HS-5 (cell line): ENCODE measurements around the gene CCL22.
"Not testable (repeated sequence)": the region's sequence is repeated elsewhere in the genome, so short reads cannot be mapped to it uniquely, and the experiment has no call there.

Experiments
- DNase-seq: peaks from one replicate; pipeline ENCODE4 v3.0.0-alpha.2; 2012; ENCODE audit warnings: low read depth

CCL22 gene

DNA sequence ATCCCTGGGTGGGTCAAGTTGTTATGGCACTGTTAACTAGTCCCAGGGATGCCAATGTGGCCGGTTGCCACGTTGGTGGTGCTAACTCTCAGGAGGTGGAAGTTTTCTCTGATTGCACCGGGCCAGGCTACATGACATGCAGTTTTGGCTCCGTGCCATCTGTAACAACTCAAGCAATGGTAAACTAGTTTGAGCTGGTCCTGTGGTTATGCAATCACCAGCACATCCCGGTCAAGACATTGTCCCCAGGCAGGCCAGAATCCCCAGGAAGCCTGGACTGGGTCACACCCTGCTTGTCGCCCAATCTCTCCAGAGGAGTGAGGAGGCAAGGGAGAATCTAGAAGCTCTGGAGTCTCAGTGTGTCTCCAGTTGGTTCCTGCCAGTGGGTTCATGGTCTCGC lies 35.9 kb downstream of the CCL22 start:
- no peak for DNase-seq

DNA sequence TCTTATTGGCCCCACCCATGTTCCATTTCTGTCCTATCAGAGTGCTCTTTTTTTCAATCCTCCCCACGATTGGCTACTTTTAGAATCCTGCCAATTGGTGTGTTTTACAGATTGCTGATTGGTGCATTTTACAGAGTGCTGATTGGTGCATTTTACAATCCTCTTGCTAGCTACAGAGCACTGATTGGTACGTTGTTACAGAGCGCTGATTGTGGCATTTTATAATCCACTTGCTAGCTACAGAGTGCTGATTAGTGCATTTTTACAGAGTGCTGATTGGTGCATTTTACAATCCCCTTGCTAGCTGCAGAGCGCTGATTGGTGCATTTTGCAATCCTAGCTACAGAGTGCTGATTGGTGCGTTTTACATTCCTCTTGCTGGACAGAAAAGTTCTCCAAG lies 36.4 kb downstream of the CCL22 start:
- no peak for DNase-seq

DNA sequence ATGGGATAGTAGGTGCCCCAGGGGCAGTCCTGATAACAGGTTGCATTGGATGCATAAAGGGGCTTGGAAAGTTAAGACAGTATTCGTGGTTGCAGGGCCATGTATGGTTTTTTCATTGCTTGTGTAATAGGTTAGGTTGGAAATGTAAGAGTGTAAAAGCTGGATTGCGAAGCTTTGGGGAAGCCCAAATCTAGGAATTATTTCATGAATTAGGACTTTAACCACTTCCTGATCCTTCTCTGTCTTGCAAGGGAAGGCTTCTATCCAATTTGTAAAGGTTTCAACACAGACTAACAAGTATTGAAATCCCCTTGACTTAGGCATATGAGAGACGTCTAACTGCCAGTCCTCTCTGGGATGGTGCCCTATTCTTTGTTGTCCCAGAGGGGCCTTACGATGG lies 38.2 kb downstream of the CCL22 start:
- DNase-seq, result no peak

DNA sequence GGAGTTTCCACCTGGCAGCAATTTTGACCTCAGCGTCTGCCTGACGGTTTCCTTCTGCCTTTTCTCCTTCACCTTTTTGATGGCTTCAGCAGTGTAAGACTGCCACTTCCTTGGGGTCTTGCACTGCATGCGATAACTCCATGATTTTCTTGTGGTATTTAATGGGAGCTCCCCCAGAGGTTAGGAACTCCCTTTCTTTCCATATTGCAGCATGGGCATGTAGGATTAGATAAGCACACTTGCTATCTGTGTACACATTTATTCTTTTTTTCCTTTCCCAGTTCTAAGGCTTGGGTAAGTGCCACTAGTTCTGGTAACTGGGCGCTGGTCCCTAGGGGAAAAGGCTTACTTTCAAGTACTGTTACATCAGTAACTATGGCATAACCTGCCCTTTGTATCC lies 38.9 kb downstream of the CCL22 start:
- DNase-seq, result not testable (repeated sequence)

DNA sequence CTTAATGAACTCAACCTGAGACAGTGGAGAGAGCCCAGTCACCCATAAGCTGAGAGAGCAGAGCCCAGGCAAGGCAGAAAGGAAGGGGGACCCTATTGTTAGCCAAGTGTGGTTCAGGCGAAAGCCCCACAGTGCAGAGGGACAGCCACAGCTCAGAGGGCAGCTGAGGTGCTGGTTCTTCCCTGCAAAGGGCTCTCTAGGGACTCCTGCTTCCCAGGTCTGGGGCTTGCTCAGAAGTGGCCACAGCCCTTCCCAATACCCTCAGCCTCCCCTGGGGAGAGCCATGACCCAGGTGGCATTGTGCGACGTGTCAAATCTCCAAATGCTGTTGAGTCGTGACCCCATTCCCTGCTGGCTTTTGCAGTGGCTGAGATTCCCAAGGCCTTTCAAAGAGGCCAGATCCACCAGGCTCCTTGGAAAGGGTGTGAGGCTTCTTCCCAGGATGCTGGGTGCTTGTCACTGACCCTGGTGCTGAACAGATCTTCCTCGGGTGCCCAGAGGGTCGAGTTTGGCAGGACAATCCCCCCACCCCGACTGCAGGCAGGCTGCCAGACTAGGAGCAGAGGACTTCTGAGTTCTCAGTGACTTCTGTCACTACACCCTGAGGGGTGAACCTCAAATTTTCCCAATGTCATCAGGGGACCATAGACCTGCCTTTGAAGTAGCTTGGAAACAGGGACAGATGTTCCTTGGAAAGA lies 43.5 kb downstream of the CCL22 start:
- DNase-seq, result no peak

DNA sequence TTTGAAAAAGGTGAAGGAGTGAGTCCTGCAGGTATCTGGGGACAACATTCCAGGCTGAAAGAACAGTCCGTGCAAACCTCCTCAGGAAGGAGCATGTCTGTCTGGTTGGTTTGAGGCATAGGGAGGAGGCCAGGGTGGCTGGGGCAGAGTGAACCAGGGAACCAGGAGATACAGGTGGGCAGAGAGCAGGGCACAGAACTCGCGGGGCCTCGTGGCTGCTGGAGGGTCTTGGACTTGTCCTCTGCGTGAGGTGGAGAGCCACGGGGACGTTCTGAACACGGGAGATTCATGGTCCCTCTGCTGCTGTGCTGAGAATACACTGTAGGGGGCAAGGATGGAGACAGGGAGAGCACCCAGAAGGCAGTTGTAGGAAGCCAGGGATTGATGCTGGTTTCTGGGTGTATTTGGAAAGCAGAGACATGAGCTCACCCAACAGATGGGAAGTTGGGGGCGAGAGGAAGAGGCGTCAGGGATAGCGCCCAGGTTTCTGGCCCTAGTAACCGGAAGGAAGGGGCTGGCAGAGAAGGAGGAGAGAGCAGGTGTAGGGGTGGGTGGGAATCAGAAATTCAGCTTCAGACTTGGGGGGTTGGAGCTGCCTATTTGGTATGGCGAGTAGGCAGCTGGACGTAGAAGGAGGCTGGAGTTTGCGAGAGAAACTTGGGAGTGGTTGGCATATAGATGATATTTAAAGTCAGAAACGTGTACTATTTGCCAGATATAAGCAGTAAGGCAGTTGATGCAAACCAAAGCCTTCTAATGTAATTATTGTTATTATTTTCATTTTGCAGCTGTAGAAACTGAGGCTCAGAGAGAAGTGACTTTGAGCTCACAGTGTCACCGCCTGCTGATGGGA lies 45.6 kb downstream of the CCL22 start, which contains the start of gene CCL17:
Gene CCL17 (plus strand): TSS at position 803 of the 853 bp plus-strand sequence. CDS start 9,166 bp downstream, outside the sequence.
- DNase-seq, result no peak

DNA sequence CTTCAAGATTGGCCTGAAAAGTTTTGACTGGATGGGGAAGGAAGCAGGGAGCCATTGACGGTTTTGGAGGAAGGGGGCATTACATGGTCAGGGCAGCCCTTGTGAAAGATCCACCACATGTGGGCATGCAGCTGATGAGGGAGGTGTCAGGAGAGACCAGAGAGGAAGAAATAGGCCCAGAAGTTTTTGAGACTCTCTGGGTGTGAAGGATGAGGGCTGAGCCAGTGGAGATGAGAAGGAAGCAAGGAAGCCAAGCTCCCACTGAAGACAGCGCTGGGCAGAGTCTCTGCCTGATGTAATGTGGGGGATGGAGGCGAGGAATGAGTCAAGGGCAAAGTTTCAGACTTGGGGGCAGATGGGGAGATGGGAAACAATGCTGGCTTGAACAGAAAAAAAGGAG lies 46.5 kb downstream of the CCL22 start:
- no peak for DNase-seq

DNA sequence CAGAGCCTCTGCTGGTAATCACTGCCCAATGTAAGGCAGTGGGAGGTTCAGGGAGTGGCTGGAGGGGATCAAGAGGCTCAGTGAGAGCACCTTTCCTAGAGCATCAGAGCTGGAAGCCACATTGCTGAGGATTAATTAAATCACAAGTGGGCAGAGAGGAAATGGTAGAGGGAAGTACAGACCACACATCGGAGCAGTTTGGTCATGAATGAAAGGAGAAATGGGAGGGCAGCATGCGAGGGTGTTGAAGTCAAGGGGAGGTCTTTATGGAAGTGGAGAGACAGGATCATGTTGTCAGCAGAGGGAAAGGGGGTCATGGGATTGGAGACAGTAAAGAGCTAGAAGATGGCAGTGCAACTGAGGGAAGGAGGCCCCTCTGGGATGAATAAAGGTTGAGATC lies 48.3 kb downstream of the CCL22 start:
- DNase-seq, result no peak

DNA sequence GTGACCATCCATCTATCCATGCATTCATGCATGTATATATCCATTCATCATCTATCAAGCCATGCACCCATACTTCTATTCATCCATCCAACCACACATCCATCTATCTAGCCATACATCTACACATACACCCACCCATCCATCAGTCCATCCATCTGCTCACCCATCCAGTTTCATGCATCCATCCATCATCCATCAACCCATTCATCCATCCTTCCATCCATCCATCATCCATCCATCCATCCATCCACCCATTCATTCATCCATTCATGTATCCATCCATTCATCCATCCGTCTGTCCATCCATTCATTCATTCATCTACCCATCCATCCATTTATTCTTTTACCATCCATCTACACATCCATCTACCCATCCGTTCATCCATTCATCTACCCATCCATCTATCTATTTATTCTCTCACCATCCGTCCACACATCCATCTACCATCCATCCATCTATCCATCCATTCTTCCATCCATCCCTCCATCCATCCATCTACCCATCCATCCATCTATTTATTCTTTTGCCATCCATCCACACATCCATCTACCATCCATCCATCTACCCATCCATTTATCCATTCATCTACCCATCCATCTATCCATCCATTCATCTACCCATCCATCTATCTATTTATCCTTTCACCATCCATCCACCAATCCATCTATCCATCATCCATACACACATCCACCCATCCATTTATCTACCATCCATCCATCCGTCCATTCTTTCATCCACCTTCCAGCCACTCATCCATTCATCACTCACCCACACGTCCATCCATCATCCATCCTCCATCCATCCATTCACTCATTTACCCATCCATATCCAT lies 49.2 kb downstream of the CCL22 start:
- no peak for DNase-seq

DNA sequence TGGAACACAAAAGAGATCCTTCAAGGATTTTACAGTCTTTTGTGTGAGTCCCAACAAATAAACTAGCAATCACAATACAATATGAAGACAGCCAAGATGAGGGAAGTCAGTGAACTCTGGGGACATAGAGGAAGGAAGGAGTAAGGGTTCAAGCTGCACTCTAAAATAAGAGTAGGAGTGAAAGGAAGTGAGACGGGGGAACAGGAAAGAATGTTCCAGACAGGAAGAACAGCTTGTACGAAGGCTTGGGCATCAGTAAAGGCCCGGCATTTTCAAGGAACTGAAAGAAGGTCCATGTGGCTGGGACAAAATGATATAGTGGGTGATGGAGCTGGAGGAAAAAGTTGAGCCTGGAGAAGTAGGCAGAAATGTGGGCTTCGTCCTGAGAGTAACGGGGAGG lies 50.5 kb downstream of the CCL22 start:
- DNase-seq, result no peak

DNA sequence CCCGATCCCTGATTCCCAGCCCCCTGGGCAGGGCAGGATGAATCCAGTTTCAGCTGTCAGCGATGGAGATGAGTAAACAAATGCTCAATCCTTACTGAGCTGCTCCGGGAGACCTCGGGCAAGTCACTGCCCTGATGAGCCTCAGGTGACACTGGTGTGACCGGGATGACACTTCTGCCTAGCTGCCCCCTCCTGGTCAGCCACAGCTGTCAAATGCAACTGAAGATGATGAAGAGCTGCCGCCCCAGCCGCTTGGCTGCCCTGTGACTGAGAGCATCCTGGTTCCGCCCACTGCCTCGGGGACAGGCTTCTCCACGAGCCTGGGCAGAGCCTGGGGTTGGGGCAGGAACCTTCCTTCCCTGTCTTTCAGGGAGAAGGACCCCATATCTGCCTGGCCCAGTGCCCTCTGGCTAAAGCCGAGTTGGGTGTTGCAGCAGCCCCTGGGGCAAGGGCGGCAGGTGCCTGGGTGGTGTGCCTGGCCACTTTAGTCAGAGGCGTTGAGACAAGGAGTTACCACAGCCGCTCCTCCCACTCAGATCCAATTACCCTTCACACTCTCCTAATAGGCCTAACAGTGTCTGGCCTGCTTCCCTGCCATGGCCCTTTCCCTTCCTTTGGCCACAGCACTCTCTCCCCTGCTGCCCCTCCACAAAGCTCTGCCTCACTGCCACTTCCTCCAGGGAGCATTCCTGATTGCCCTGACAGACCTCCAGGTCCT lies 51.4 kb downstream of the CCL22 start:
- DNase-seq, result no peak

DNA sequence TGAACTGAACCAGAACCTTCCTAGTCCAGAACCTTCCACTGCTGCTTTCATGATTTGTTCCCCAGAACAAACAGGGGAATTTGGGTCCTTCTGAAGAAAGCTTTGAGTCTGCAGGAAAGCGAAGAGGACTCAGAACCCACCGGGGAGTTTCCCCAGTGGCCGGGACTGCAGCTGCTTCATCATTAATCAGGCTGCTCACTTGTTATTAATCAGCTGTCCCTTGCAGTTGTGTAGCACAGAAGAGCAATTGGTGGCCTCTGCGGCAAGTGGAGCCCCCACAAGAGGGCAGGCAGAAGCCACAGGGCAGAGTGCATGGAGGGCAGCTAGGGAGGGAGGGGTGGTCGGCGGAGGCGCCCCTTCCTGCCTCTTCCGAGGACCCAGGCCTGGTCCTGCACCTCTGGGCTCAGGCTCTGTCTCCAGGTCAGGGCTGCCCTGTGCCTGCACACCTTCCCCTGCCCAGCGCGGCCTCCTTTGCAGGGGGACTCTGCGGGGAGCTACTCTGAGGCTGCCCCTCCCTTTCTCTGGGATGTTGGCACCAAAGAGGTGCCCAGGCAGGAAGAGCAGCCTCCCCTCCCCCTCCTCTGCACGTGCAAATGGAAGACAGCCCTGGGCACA lies 52.9 kb downstream of the CCL22 start:
- no peak for DNase-seq

DNA sequence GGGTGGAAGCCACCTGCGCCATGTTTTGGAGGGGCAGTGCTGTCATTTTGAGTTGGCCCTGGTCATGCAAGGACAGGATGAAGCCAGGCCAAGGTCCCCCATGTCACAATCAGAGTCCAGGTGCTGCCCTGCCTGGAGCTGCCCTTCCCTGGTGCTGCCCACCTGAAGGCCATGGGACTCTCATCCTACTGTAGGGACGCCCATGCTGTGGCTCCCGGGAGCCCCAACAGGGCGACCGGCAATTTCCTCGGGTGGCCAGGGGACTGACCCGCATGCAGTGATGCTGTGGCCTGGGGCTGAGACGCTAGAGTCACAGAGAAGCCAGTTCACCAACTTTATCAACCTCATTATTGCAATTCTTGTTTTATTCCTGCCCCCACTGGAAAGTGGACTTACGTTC lies 54.0 kb downstream of the CCL22 start:
- no peak for DNase-seq

DNA sequence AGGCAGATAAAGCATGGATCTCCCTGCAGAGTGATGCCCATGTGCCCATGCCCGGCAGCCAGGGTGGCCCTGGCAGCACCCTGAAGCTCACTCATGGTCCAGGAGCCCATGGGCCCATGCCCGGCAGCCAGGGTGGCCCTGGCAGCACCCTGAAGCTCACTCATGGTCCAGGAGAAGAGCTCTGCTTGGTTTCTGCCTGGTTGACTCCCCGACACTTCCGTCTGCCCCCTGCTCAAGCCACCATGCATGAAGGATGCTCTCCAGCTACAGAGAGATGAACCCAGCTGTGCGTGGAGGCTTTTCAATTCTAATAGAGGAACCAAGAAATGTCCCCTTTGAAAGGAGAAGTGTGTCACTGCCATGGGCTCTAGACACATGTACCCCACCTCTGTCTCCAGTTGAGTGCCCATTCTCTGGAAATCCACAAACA lies 54.7 kb downstream of the CCL22 start:
- DNase-seq, result no peak

DNA sequence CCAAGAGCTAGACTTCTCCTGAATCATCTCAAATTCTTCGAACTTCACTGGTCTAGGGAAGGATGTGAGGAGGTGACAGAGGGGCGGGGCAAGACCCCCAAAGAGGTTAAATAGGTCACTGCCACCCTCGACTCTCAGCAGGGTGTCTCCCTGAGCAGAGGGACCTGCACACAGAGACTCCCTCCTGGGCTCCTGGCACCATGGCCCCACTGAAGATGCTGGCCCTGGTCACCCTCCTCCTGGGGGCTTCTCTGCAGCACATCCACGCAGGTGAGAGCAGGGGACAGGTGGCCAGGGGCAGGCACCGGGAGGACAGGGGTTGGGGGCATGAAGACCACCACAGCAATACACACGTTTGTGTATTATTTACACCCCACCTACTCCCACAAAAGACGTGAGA lies 55.1 kb downstream of the CCL22 start:
- DNase-seq, result no peak
